Measurements from ENCODE around the gene EP400. TPM values are rescaled to one million over a fixed set of nuclear protein-coding genes. Genes with fewer than 3 reads are reported as not detected.
"Not testable (repeated sequence)": the region's sequence is repeated elsewhere in the genome, so short reads cannot be mapped to it uniquely, and the experiment has no call there.

The EP400 gene
- total RNA-seq, 1 donor from 2014 or later: 55.2 TPM

GRCh38 chr12:131948166-131948712 lies 1.5 kb upstream of the EP400 start:
- no peak for DNase-seq (ENCODE audit: extremely low spot score, unreplicated experiment)
- H3K27me3 Mint-ChIP-seq: no peaks in the 10 kb centered on the region
- H3K36me3 Mint-ChIP-seq: peaks cover 7% of the 10 kb centered on the region
- no peak overlapping the region for H3K27ac Mint-ChIP-seq
- H3K4me1 Mint-ChIP-seq (ENCODE audit: unreplicated experiment): peaks cover 11% of the 10 kb centered on the region
- no peak for TF ChIP-seq CTCF (conservative IDR thresholded peaks at IDR 0.05)
- no peak overlapping the region for H3K4me3 Mint-ChIP-seq
- no peaks in the 10 kb centered on the region for H3K9me3 Mint-ChIP-seq

GRCh38 chr12:131948713-131949430 lies 870 bp upstream of the EP400 start:
- H3K4me1 Mint-ChIP-seq (ENCODE audit: unreplicated experiment): peaks cover 15% of the 10 kb centered on the region
- not testable (repeated sequence) for H3K36me3 Mint-ChIP-seq; H3K9me3 Mint-ChIP-seq; H3K27me3 Mint-ChIP-seq; DNase-seq (ENCODE audit: extremely low spot score, unreplicated experiment)
- peak overlapping the region; percentile 79 for H3K4me3 Mint-ChIP-seq
- H3K27ac Mint-ChIP-seq: peak overlapping the region; percentile 53

GRCh38 chr12:131950182-131950913 lies 606 bp downstream of the EP400 start:
- Mint-ChIP-seq H3K4me1 (ENCODE audit: unreplicated experiment) (peaks cover 15% of the 10 kb centered on the region), H3K9me3 (no peaks in the 10 kb centered on the region), H3K27ac (peak overlapping the region; percentile 79), H3K4me3 (peak overlapping the region; percentile 90), H3K27me3 (no peaks in the 10 kb centered on the region), H3K36me3 (peaks cover 3% of the 10 kb centered on the region)
- TF ChIP-seq CTCF (conservative IDR thresholded peaks at IDR 0.05): no peak
- peak; percentile 72 for DNase-seq (ENCODE audit: extremely low spot score, unreplicated experiment)

- not testable (repeated sequence) for H3K27ac Mint-ChIP-seq; H3K4me3 Mint-ChIP-seq; H3K9me3 Mint-ChIP-seq; H3K27me3 Mint-ChIP-seq; DNase-seq (ENCODE audit: extremely low spot score, unreplicated experiment); H3K36me3 Mint-ChIP-seq
- H3K4me1 Mint-ChIP-seq (ENCODE audit: unreplicated experiment): peaks cover 31% of the 10 kb centered on the region
Measured at GRCh38 chr12:131953810-131954209, 4.1 kb downstream of the EP400 start.

- not testable (repeated sequence) for H3K27me3 Mint-ChIP-seq; DNase-seq (ENCODE audit: extremely low spot score, unreplicated experiment); H3K9me3 Mint-ChIP-seq; H3K36me3 Mint-ChIP-seq; H3K27ac Mint-ChIP-seq; H3K4me3 Mint-ChIP-seq
- H3K4me1 Mint-ChIP-seq (ENCODE audit: unreplicated experiment): peaks cover 33% of the 10 kb centered on the region
Measured at GRCh38 chr12:131954460-131954859, 4.7 kb downstream of the EP400 start.

GRCh38 chr12:131959116-131959515 lies 9.4 kb downstream of the EP400 start:
- Mint-ChIP-seq H3K36me3 (peaks cover 7% of the 10 kb centered on the region), H3K4me1 (ENCODE audit: unreplicated experiment) (peaks cover 25% of the 10 kb centered on the region), H3K4me3 (no peak overlapping the region), H3K27me3 (no peaks in the 10 kb centered on the region), H3K9me3 (no peaks in the 10 kb centered on the region), H3K27ac (no peak overlapping the region)
- DNase-seq (ENCODE audit: extremely low spot score, unreplicated experiment): no peak
- no peak for TF ChIP-seq CTCF (conservative IDR thresholded peaks at IDR 0.05)

Measured in type B pancreatic cell (in vitro differentiated cells).